Measurements from ENCODE around the gene UBB. TPM values are rescaled to one million over a fixed set of nuclear protein-coding genes. Genes with fewer than 3 reads are reported as not detected.

Gene UBB
- polyA plus RNA-seq, 1 donor from 2014 or later, result 2,318 TPM

DNA sequence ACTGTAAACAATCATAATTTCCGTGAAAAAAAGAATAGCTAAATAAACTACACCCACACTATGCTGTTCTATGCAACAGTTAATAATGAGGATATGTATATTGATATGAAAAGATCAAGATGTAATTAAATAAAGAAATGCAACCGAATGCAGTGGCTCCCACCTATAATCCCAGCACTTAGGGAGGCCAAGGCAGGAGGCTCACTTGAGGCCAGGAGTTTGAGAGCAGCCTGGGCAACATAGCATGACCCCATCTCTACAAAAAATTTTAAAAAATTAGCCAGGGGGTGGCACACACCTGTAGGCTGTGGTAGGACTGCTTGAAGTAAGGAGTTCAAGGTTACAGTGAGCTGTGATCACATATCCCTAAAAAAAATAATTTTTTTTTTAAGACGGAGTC is 42.5 kb upstream of the UBB start (continued):
- no peak for TF ChIP-seq MXI1 (conservative IDR thresholded peaks at IDR 0.05; ENCODE audit: poor library complexity, severe bottlenecking)

DNA sequence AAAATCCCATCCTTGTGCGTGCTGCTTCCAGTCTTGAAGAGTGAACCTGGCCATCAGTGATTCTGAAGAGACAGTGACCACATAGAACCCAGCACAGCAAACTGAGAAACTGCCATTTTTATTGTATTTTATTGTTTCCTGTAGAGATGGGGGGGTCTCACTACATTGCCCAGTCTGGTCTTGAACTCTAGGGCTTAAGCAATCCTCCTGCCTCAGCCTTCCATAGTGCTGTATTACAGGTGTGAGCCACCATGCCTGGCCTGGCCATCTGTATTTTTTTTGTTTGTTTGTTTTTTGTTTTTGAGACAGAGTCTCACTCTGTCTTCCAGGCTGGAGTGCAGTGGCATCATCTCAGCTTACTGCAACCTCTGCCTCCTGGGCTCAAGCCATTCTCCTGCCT is 41.5 kb upstream of the UBB start:
- Histone ChIP-seq H4K20me1 (ENCODE audit: insufficient read depth) (no peaks in the 10 kb centered on the region), H3K9me3 (ENCODE audit: low read length) (no peaks in the 10 kb centered on the region), H2AFZ (ENCODE audit: low read depth, low read length) (no peak overlapping the region), H3K79me2 (replicated peaks; ENCODE audit: insufficient read depth, low read length) (no peaks in the 10 kb centered on the region), H3K27me3 (ENCODE audit: insufficient read depth, low read depth, low read length) (no peaks in the 10 kb centered on the region), H3K9ac (ENCODE audit: low read length) (no peak overlapping the region), H3F3A (ENCODE audit: insufficient read depth, low read length, poor library complexity, severe bottlenecking) (no peaks in the 10 kb centered on the region), H3K9me2 (ENCODE audit: insufficient read depth, low read length) (no peaks in the 10 kb centered on the region), H3K4me3 (ENCODE audit: low read length) (no peak overlapping the region), H3K4me2 (ENCODE audit: low read length) (no peak overlapping the region), H3K36me3 (ENCODE audit: insufficient read depth, low read length) (peaks cover 7% of the 10 kb centered on the region), H3K27ac (ENCODE audit: low read length) (no peak overlapping the region)
- TF ChIP-seq MXI1 (conservative IDR thresholded peaks at IDR 0.05; ENCODE audit: poor library complexity, severe bottlenecking) (no peak), RAD21 (conservative IDR thresholded peaks at IDR 0.05) (no peak), POLR2AphosphoS5 (IDR thresholded peaks at IDR 0.05) (no peak), TAF1 (IDR thresholded peaks at IDR 0.05; ENCODE audit: low read depth) (no peak), SMC3 (conservative IDR thresholded peaks at IDR 0.05; ENCODE audit: poor library complexity) (no peak), EZH2 (IDR thresholded peaks at IDR 0.05; ENCODE audit: borderline replicate concordance, insufficient read depth, low read length, poor library complexity, severe bottlenecking) (no peak)

DNA sequence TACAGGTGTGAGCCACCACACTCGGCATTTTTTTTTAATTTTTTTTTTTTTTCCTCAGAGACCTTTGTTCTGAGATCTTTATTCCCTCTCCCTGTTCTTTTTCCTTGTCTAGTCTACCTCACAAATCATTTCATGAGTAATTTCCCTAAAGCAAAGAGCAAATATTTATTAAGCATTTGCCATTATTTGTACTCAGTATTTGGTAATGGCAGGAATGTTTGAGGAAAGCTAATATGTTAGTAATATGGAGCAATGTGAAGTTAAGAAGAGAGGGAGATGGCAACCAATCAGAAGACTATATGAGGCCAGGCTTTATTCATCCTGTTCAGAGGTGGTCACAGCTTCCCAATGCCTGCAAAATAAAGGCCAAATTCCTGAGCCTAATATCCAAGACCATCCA is 40.9 kb upstream of the UBB start:
- peaks cover 8% of the 10 kb centered on the region for H3K36me3 ChIP-seq (ENCODE audit: insufficient read depth, low read length)
- H3K27me3 ChIP-seq (ENCODE audit: insufficient read depth, low read depth, low read length), result no peaks in the 10 kb centered on the region
- no peak overlapping the region for H3K4me2 ChIP-seq (ENCODE audit: low read length)
- H4K20me1 ChIP-seq (ENCODE audit: insufficient read depth), result no peaks in the 10 kb centered on the region
- H3K27ac ChIP-seq (ENCODE audit: low read length), result no peak overlapping the region
- H3K79me2 ChIP-seq (replicated peaks; ENCODE audit: insufficient read depth, low read length), result no peaks in the 10 kb centered on the region
- TF ChIP-seq SMC3 (conservative IDR thresholded peaks at IDR 0.05; ENCODE audit: poor library complexity) (no peak), EZH2 (IDR thresholded peaks at IDR 0.05; ENCODE audit: borderline replicate concordance, insufficient read depth, low read length, poor library complexity, severe bottlenecking) (no peak), EP300 (conservative IDR thresholded peaks at IDR 0.05; ENCODE audit: poor library complexity, severe bottlenecking) (no peak), RAD21 (conservative IDR thresholded peaks at IDR 0.05) (no peak), TAF1 (IDR thresholded peaks at IDR 0.05; ENCODE audit: low read depth) (no peak)
- TF ChIP-seq, protein P1, sequence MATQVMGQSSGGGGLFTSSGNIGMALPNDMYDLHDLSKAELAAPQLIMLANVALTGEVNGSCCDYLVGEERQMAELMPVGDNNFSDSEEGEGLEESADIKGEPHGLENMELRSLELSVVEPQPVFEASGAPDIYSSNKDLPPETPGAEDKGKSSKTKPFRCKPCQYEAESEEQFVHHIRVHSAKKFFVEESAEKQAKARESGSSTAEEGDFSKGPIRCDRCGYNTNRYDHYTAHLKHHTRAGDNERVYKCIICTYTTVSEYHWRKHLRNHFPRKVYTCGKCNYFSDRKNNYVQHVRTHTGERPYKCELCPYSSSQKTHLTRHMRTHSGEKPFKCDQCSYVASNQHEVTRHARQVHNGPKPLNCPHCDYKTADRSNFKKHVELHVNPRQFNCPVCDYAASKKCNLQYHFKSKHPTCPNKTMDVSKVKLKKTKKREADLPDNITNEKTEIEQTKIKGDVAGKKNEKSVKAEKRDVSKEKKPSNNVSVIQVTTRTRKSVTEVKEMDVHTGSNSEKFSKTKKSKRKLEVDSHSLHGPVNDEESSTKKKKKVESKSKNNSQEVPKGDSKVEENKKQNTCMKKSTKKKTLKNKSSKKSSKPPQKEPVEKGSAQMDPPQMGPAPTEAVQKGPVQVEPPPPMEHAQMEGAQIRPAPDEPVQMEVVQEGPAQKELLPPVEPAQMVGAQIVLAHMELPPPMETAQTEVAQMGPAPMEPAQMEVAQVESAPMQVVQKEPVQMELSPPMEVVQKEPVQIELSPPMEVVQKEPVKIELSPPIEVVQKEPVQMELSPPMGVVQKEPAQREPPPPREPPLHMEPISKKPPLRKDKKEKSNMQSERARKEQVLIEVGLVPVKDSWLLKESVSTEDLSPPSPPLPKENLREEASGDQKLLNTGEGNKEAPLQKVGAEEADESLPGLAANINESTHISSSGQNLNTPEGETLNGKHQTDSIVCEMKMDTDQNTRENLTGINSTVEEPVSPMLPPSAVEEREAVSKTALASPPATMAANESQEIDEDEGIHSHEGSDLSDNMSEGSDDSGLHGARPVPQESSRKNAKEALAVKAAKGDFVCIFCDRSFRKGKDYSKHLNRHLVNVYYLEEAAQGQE (IDR thresholded peaks at IDR 0.05; ENCODE audit: borderline replicate concordance), result no peak
- H2AFZ ChIP-seq (ENCODE audit: low read depth, low read length), result no peak overlapping the region
- no peaks in the 10 kb centered on the region for H3K9me3 ChIP-seq (ENCODE audit: low read length)
- H3K4me3 ChIP-seq (ENCODE audit: low read length), result no peak overlapping the region
- H3F3A ChIP-seq (ENCODE audit: insufficient read depth, low read length, poor library complexity, severe bottlenecking), result no peaks in the 10 kb centered on the region
- H3K9ac ChIP-seq (ENCODE audit: low read length), result no peak overlapping the region
- no peaks in the 10 kb centered on the region for H3K9me2 ChIP-seq (ENCODE audit: insufficient read depth, low read length)

DNA sequence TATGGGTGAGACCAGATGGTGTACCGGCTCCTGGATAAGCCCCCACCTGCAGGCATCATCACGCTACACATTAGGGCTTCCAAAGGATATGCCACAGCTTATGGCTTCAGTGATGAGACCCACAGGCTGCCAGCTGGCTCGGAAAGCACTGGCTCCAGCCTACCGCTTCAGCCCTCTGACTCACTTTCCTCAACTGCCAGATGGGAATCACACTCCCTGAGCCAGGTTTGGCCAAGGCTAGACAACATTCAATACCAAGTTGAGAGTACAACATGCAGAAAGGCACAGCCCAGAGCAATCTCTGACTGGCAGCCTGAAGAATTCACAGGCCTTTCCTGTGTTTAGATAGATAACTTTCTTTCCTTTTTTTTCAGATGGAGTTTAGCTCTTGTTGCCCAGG is 37.9 kb upstream of the UBB start:
- Histone ChIP-seq H3K4me3 (ENCODE audit: low read length) (no peak overlapping the region), H3K79me2 (replicated peaks; ENCODE audit: insufficient read depth, low read length) (no peaks in the 10 kb centered on the region), H3K4me2 (ENCODE audit: low read length) (no peak overlapping the region), H3F3A (ENCODE audit: insufficient read depth, low read length, poor library complexity, severe bottlenecking) (no peaks in the 10 kb centered on the region), H3K9me2 (ENCODE audit: insufficient read depth, low read length) (no peaks in the 10 kb centered on the region), H3K27me3 (ENCODE audit: insufficient read depth, low read depth, low read length) (no peaks in the 10 kb centered on the region), H3K9ac (ENCODE audit: low read length) (no peak overlapping the region), H3K27ac (ENCODE audit: low read length) (no peak overlapping the region), H2AFZ (ENCODE audit: low read depth, low read length) (no peak overlapping the region), H4K20me1 (ENCODE audit: insufficient read depth) (no peaks in the 10 kb centered on the region), H3K9me3 (ENCODE audit: low read length) (no peaks in the 10 kb centered on the region), H3K36me3 (ENCODE audit: insufficient read depth, low read length) (peaks cover 22% of the 10 kb centered on the region)
- TF ChIP-seq, protein P1 (IDR thresholded peaks at IDR 0.05; ENCODE audit: borderline replicate concordance), result no peak
- TF ChIP-seq SMC3 (conservative IDR thresholded peaks at IDR 0.05; ENCODE audit: poor library complexity) (no peak), POLR2AphosphoS5 (IDR thresholded peaks at IDR 0.05) (no peak), EP300 (conservative IDR thresholded peaks at IDR 0.05; ENCODE audit: poor library complexity, severe bottlenecking) (no peak), MXI1 (conservative IDR thresholded peaks at IDR 0.05; ENCODE audit: poor library complexity, severe bottlenecking) (no peak), EZH2 (IDR thresholded peaks at IDR 0.05; ENCODE audit: borderline replicate concordance, insufficient read depth, low read length, poor library complexity, severe bottlenecking) (no peak), RAD21 (conservative IDR thresholded peaks at IDR 0.05) (no peak)
- TF ChIP-seq, protein P2, sequence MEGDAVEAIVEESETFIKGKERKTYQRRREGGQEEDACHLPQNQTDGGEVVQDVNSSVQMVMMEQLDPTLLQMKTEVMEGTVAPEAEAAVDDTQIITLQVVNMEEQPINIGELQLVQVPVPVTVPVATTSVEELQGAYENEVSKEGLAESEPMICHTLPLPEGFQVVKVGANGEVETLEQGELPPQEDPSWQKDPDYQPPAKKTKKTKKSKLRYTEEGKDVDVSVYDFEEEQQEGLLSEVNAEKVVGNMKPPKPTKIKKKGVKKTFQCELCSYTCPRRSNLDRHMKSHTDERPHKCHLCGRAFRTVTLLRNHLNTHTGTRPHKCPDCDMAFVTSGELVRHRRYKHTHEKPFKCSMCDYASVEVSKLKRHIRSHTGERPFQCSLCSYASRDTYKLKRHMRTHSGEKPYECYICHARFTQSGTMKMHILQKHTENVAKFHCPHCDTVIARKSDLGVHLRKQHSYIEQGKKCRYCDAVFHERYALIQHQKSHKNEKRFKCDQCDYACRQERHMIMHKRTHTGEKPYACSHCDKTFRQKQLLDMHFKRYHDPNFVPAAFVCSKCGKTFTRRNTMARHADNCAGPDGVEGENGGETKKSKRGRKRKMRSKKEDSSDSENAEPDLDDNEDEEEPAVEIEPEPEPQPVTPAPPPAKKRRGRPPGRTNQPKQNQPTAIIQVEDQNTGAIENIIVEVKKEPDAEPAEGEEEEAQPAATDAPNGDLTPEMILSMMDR (IDR thresholded peaks at IDR 0.05; ENCODE audit: poor library complexity, severe bottlenecking), result no peak
